Cardiac muscle cell (in vitro differentiated cells and primary cell): ENCODE measurements around the gene PPP1R17. TPM values are rescaled to one million over a fixed set of nuclear protein-coding genes. Genes with fewer than 3 reads are reported as not detected.
A peak's percentile ranks its signal among the peaks of the same experiment; 100 is the strongest.

ENCODE experiments used
- DNase-seq, 2 donors: peaks; one replicate each; pipeline versions ENCODE4 v3.0.0 to v3.0.0-alpha.2; 2010 to 2017; ENCODE audit warnings: low read depth in 1 of 2, low spot score in 1 of 2
- H3K27ac ChIP-seq: fragments of 200-600 bp; sonication (generic); 2 replicates; pipeline ENCODE4 v1.5.1; 2016
- H3K27me3 ChIP-seq: fragments of 200-600 bp; sonication (generic); 2 replicates; pipeline ENCODE4 v1.6.0; 2016; ENCODE audit warnings: control low read depth
- H3K36me3 ChIP-seq: fragments of 200-600 bp; sonication (generic); 2 replicates; pipeline ENCODE4 v1.5.1; 2016; ENCODE audit warnings: control low read depth
- H3K4me1 ChIP-seq: fragments of 200-600 bp; sonication (generic); 2 replicates; pipeline ENCODE4 v1.8.1; 2017; ENCODE audit warnings: low read depth, mild to moderate bottlenecking, mixed run types
- H3K4me3 ChIP-seq: fragments of 200-600 bp; sonication (generic); 2 replicates; pipeline ENCODE4 v1.5.1; 2016; ENCODE audit warnings: mild to moderate bottlenecking
- H3K9me3 ChIP-seq: fragments of 200-600 bp; sonication (generic); 2 replicates; pipeline ENCODE4 v1.5.1; 2017; ENCODE audit warnings: low read depth, mild to moderate bottlenecking, control low read depth
- CTCF ChIP-seq: IDR thresholded peaks from 2 replicates; pipeline ENCODE4 v1.5.1; 2012; ENCODE audit warnings: low read depth, mild to moderate bottlenecking, low read length
- polyA plus RNA-seq: library from polyadenylated mRNA; unstranded; fragments of >200 nt; fragmentation: Nextera tagmentation; extraction: Ambion mirVana; gene quantifications from 2 replicates; pipeline ENCODE4 v1.2.1, GENCODE V29; 2016
- total RNA-seq: library from RNA; depleted of rRNA; stranded (reverse); fragments of >200 nt; gene quantifications from 2 replicates; pipeline ENCODE4 v1.2.3, GENCODE V29; 2016

PPP1R17 gene
- total and polyA plus RNA-seq, 2 experiments from 2014 or later: not detected

GRCh38 chr7:31648288-31648687 is 38.7 kb upstream of the PPP1R17 start:
- no peak overlapping the region for H3K27ac ChIP-seq
- no peak overlapping the region for H3K4me3 ChIP-seq
- no peaks in the 10 kb centered on the region for H3K27me3 ChIP-seq
- TF ChIP-seq CTCF: peak; percentile 11
- DNase-seq: peak; percentile 12 to 25
- H3K9me3 ChIP-seq: no peaks in the 10 kb centered on the region
- no peaks in the 10 kb centered on the region for H3K36me3 ChIP-seq
- H3K4me1 ChIP-seq: no peaks in the 10 kb centered on the region

GRCh38 chr7:31648880-31649279 is 38.1 kb upstream of the PPP1R17 start:
- no peak for DNase-seq
- Histone ChIP-seq H3K27me3 (no peaks in the 10 kb centered on the region), H3K4me1 (no peaks in the 10 kb centered on the region), H3K27ac (no peak overlapping the region), H3K36me3 (no peaks in the 10 kb centered on the region), H3K4me3 (no peak overlapping the region), H3K9me3 (no peaks in the 10 kb centered on the region)
- no peak for TF ChIP-seq CTCF

DNA sequence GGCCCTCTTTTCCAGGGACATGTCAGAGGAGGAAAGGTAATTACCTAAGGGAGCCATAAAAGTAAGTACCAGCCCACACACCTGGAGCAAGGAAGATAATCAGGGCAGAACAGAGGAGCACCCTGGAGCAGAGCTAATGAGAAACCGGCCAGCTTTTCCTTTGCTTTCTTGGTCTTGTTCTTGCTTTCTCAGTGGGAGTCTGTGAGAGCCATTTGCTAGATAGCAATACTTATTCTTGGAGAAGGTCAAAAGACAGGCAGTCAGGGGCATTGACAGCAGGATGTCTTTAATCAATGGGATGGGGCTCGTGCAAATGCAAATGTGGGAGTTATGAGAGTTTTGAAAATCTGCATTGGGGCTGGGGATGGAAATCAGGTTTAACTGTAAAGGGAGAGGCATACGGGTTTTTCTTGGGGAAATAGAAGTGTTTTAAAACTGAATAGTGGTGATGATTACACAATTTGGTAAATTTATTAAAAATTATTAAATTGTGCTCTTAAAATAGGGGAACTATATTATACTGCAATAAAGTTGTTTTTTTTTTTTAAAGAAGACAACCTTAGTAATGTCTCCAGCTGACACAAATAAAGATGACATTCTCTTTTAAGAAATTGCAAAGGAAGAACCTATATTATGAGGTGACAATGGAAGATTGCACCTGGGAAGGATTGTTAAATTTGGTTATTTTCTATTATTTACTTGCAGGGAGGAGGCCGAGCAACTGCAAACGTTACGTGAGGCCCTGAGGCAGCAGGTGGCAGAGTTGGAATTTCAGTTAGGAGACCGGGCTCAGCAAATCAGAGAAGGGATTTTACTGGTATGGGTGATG is 35.6 kb upstream of the PPP1R17 start:
- no peak overlapping the region for H3K27ac ChIP-seq
- no peaks in the 10 kb centered on the region for H3K4me1 ChIP-seq
- no peaks in the 10 kb centered on the region for H3K9me3 ChIP-seq
- no peaks in the 10 kb centered on the region for H3K27me3 ChIP-seq
- H3K4me3 ChIP-seq: no peak overlapping the region
- no peak for TF ChIP-seq CTCF
- no peak for DNase-seq
- no peaks in the 10 kb centered on the region for H3K36me3 ChIP-seq

DNA sequence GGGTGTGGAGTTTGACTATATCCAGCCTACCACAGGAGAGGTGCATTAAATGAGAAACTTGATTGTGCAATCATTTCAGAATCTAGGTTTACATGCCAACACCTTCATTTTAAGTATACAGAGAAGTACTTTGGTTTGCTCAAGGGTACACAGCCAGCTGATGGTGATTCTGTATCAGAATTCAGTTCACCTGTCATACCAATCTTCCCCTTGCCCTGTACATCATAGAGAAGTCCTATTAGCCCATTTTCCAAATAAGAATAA is 35.0 kb upstream of the PPP1R17 start:
- H3K4me1 ChIP-seq: no peaks in the 10 kb centered on the region
- no peak for DNase-seq
- H3K36me3 ChIP-seq: no peaks in the 10 kb centered on the region
- no peaks in the 10 kb centered on the region for H3K9me3 ChIP-seq
- no peaks in the 10 kb centered on the region for H3K27me3 ChIP-seq
- TF ChIP-seq CTCF: no peak
- H3K27ac ChIP-seq: no peak overlapping the region
- no peak overlapping the region for H3K4me3 ChIP-seq

DNA sequence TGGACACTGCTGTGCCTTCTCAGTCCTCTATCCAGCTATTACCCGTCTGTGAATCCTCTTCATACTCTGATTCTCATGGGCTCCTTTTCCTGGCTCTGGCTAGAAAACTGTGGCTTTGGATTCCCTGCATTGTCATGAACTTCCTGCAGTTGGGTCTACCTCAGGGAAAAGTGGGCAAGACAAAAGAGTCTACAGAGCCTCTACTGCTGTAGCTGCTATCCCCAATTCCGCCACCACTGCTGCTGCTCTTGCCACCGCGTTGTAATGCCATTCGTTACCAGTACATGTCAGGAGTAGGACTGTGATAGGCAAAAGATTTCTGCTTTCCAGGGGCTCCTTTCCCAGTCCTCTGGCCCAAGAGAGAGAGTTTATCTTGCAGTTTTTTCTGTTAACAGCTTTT is 23.9 kb upstream of the PPP1R17 start:
- H3K4me1 ChIP-seq: no peaks in the 10 kb centered on the region
- DNase-seq: no peak
- H3K4me3 ChIP-seq: no peak overlapping the region
- no peaks in the 10 kb centered on the region for H3K9me3 ChIP-seq
- no peak for TF ChIP-seq CTCF
- H3K27ac ChIP-seq: no peak overlapping the region
- no peaks in the 10 kb centered on the region for H3K36me3 ChIP-seq
- no peaks in the 10 kb centered on the region for H3K27me3 ChIP-seq
